SJSA1 (cell line): ENCODE data around the gene SDF2L1. TPM values are rescaled to one million over a fixed set of nuclear protein-coding genes. Genes with fewer than 3 reads are reported as not detected.
"Not testable (repeated sequence)": the region's sequence is repeated elsewhere in the genome, so short reads cannot be mapped to it uniquely, and the experiment has no call there.

Experiments used
- DNase-seq, 2 experiments: peaks; one replicate each; pipeline ENCODE4 v3.0.0-alpha.2; 2015 to 2020; ENCODE audit warnings: low spot score in 2 of 2, low read depth in 1 of 2
- H3K27ac ChIP-seq: fragments of 250-450 bp; sonication (Bioruptor Pico); 2 replicates; pipeline ENCODE4 v1.5.1; 2020; ENCODE audit warnings: mild to moderate bottlenecking, moderate library complexity
- H3K27me3 ChIP-seq: fragments of 250-450 bp; sonication (Bioruptor Pico); replicated peaks from 2 replicates; pipeline ENCODE4 v1.5.1; 2020; ENCODE audit warnings: mild to moderate bottlenecking, moderate library complexity
- H3K36me3 ChIP-seq: fragments of 250-450 bp; sonication (Bioruptor Pico); 2 replicates; pipeline ENCODE4 v1.5.1; 2020; ENCODE audit warnings: mild to moderate bottlenecking
- H3K4me1 ChIP-seq: fragments of 250-450 bp; sonication (Bioruptor Pico); replicated peaks from 2 replicates; pipeline ENCODE4 v1.6.1; 2021; ENCODE audit warnings: mild to moderate bottlenecking
- H3K4me3 ChIP-seq: fragments of 250-450 bp; sonication (Bioruptor Pico); 2 replicates; pipeline ENCODE4 v1.5.1; 2020; ENCODE audit warnings: mild to moderate bottlenecking
- H3K9me3 ChIP-seq: fragments of 250-450 bp; sonication (Bioruptor Pico); replicated peaks from 2 replicates; pipeline ENCODE4 v1.5.1; 2020; ENCODE audit warnings: mild to moderate bottlenecking
- total RNA-seq: library from RNA; depleted of rRNA; stranded (reverse); fragments of >200 nt; shearing (Covaris generic); gene quantifications from 2 replicates; pipeline ENCODE4 v1.2.3, GENCODE V29; 2014; rRNA removed

SDF2L1 gene
- total RNA-seq, 1 experiment from 2014 or later = 64.3 TPM

- no peaks in the 10 kb centered on the region for H3K27me3 ChIP-seq
- H3K36me3 ChIP-seq = peaks cover 56% of the 10 kb centered on the region
- H3K9me3 ChIP-seq = no peaks in the 10 kb centered on the region
- H3K4me1 ChIP-seq = no peaks in the 10 kb centered on the region
- DNase-seq = no peak
- no peak overlapping the region for H3K4me3 ChIP-seq
- no peak overlapping the region for H3K27ac ChIP-seq
Measured at GRCh38 chr22:21687685-21688259, 45.7 kb downstream of the SDF2L1 start.

GRCh38 chr22:21688341-21688705 is 46.2 kb downstream of the SDF2L1 start:
- DNase-seq = no peak
- Histone ChIP-seq H3K27ac (no peak overlapping the region), H3K27me3 (no peaks in the 10 kb centered on the region), H3K4me1 (no peaks in the 10 kb centered on the region), H3K36me3 (peaks cover 56% of the 10 kb centered on the region), H3K9me3 (no peaks in the 10 kb centered on the region), H3K4me3 (no peak overlapping the region)

GRCh38 chr22:21688706-21689381 is 46.7 kb downstream of the SDF2L1 start:
- H3K36me3 ChIP-seq = peaks cover 61% of the 10 kb centered on the region
- H3K9me3 ChIP-seq = no peaks in the 10 kb centered on the region
- H3K4me1 ChIP-seq = no peaks in the 10 kb centered on the region
- no peak overlapping the region for H3K27ac ChIP-seq
- H3K4me3 ChIP-seq = no peak overlapping the region
- H3K27me3 ChIP-seq = no peaks in the 10 kb centered on the region
- DNase-seq = no peak

GRCh38 chr22:21690401-21690801 is 48.3 kb downstream of the SDF2L1 start:
- peaks cover 64% of the 10 kb centered on the region for H3K36me3 ChIP-seq
- no peak overlapping the region for H3K4me3 ChIP-seq
- no peaks in the 10 kb centered on the region for H3K4me1 ChIP-seq
- no peak overlapping the region for H3K27ac ChIP-seq
- H3K9me3 ChIP-seq = no peaks in the 10 kb centered on the region
- no peak for DNase-seq
- no peaks in the 10 kb centered on the region for H3K27me3 ChIP-seq

GRCh38 chr22:21691816-21692215 is 49.7 kb downstream of the SDF2L1 start:
- no peak for DNase-seq
- Histone ChIP-seq H3K9me3 (no peaks in the 10 kb centered on the region), H3K36me3 (peaks cover 64% of the 10 kb centered on the region), H3K27ac (no peak overlapping the region), H3K4me3 (no peak overlapping the region), H3K4me1 (peaks cover 4% of the 10 kb centered on the region), H3K27me3 (no peaks in the 10 kb centered on the region)

- not testable (repeated sequence) for H3K27me3 ChIP-seq, H3K9me3 ChIP-seq, H3K27ac ChIP-seq, H3K4me3 ChIP-seq, DNase-seq
- Histone ChIP-seq H3K36me3 (peaks cover 65% of the 10 kb centered on the region), H3K4me1 (peaks cover 15% of the 10 kb centered on the region)
Measured at GRCh38 chr22:21692856-21693255, 50.8 kb downstream of the SDF2L1 start.

- H3K27ac ChIP-seq = no peak overlapping the region
- H3K4me1 ChIP-seq = peaks cover 21% of the 10 kb centered on the region
- H3K36me3 ChIP-seq = peaks cover 59% of the 10 kb centered on the region
- no peaks in the 10 kb centered on the region for H3K9me3 ChIP-seq
- H3K27me3 ChIP-seq = no peaks in the 10 kb centered on the region
- no peak for DNase-seq
- no peak overlapping the region for H3K4me3 ChIP-seq
Measured at GRCh38 chr22:21693333-21693998, 51.4 kb downstream of the SDF2L1 start.

Other genes with a start within 250 kb of the SDF2L1 start
- 3.5 and 5.4 TPM in 2 replicates for gene HIC2, start 224.9 kb upstream of the SDF2L1 start, total RNA-seq
- 1.2 TPM in 1 of 2 replicates, not detected in the other for gene TMEM191C, start 174.9 kb upstream of the SDF2L1 start, total RNA-seq
- gene RIMBP3C, start 90.8 kb upstream of the SDF2L1 start, total RNA-seq = 0.76 and 0.81 TPM in 2 replicates
- gene UBE2L3, start 74.6 kb upstream of the SDF2L1 start, total RNA-seq = 79.5 and 94.3 TPM in 2 replicates
- 36.4 and 47.9 TPM in 2 replicates for gene YDJC, start 12.3 kb upstream of the SDF2L1 start, total RNA-seq
- gene CCDC116, start 9.5 kb upstream of the SDF2L1 start, total RNA-seq = 0.13 TPM in 1 of 2 replicates, not detected in the other
- 21.6 and 24.3 TPM in 2 replicates for gene PPIL2, start 23.7 kb downstream of the SDF2L1 start, total RNA-seq
- gene YPEL1, start 93.5 kb downstream of the SDF2L1 start, total RNA-seq = 1.0 and 1.2 TPM in 2 replicates
- gene MAPK1, start 225.3 kb downstream of the SDF2L1 start, total RNA-seq = 69.2 and 113 TPM in 2 replicates